Mammary epithelial cell (primary cell): ENCODE data around the gene PPP2R2B.

ENCODE experiments used
- CTCF ChIP-seq, 2 donors: IDR thresholded peaks in 1 of 2; conservative IDR thresholded peaks in 1 of 2; 2 replicates each; pipeline ENCODE4 v1.5.1; 2011 to 2012; ENCODE audit warnings: inconsistent platforms in 2 of 2, low read length in 2 of 2, mild to moderate bottlenecking in 2 of 2, control low read depth in 1 of 2, low read depth in 1 of 2; ENCODE audit not compliant: insufficient read depth in 1 of 2; ENCODE audit errors: extremely low read depth in 1 of 2
- EZH2 ChIP-seq: IDR thresholded peaks from 2 replicates; pipeline ENCODE4 v1.6.1; 2012; ENCODE audit warnings: low read length, inconsistent platforms, borderline replicate concordance

- TF ChIP-seq EZH2 (no peak), CTCF (conservative IDR thresholded peaks at IDR 0.05 in 1 of 2, IDR thresholded peaks at IDR 0.05 in 1 of 2; ENCODE audit: extremely low read depth in 1 of 2, insufficient read depth in 1 of 2, low read depth in 1 of 2, low read length in 2 of 2) (no peak)
Measured at GRCh38 chr5:146672866-146673265, 205.7 kb downstream of the PPP2R2B start.
